HG03095 (cell line): ENCODE data around the gene PIWIL4.
"Not testable (repeated sequence)": the region's sequence is repeated elsewhere in the genome, so short reads cannot be mapped to it uniquely, and the experiment has no call there.

Experiments
- ATAC-seq: cut with Tn5 transposase; IDR thresholded peaks from one replicate; pipeline ENCODE4 v1.9.1; 2021; ENCODE audit warnings: moderate library complexity; ENCODE audit not compliant: unreplicated experiment

The PIWIL4 gene

GRCh38 chr11:94583866-94584500 lies 16.8 kb downstream of the PIWIL4 start:
- peak; percentile 47 for ATAC-seq

- no peak for ATAC-seq
These were observed 17.8 kb downstream of the PIWIL4 start for GRCh38 chr11:94584978-94585377.

GRCh38 chr11:94585399-94585798 lies 18.2 kb downstream of the PIWIL4 start:
- ATAC-seq = no peak

- no peak for ATAC-seq
These were observed 19.4 kb downstream of the PIWIL4 start for GRCh38 chr11:94586546-94586945.

GRCh38 chr11:94586978-94587377 lies 19.8 kb downstream of the PIWIL4 start:
- ATAC-seq = no peak

GRCh38 chr11:94588366-94588942 lies 21.3 kb downstream of the PIWIL4 start:
- no peak for ATAC-seq

GRCh38 chr11:94590352-94591041 lies 23.3 kb downstream of the PIWIL4 start:
- ATAC-seq = no peak

- ATAC-seq = peak; percentile 84
These were observed 25.9 kb downstream of the PIWIL4 start for GRCh38 chr11:94593030-94593429.

- peak; percentile 39 for ATAC-seq
These were observed 27.9 kb downstream of the PIWIL4 start for GRCh38 chr11:94595076-94595475.

GRCh38 chr11:94597896-94598295 lies 30.7 kb downstream of the PIWIL4 start:
- ATAC-seq = no peak

- ATAC-seq = no peak
These were observed 32.3 kb downstream of the PIWIL4 start for GRCh38 chr11:94599510-94599909.

GRCh38 chr11:94602430-94603372 lies 35.5 kb downstream of the PIWIL4 start:
- peak; percentile 79 for ATAC-seq

GRCh38 chr11:94603587-94603986 lies 36.4 kb downstream of the PIWIL4 start:
- ATAC-seq = no peak

- ATAC-seq = no peak
These were observed 37.3 kb downstream of the PIWIL4 start for GRCh38 chr11:94604482-94604881.

GRCh38 chr11:94613120-94613519 lies 46.0 kb downstream of the PIWIL4 start:
- ATAC-seq = no peak

GRCh38 chr11:94623120-94623735 lies 56.1 kb downstream of the PIWIL4 start:
- no peak for ATAC-seq

- ATAC-seq = not testable (repeated sequence)
These were observed 58.3 kb downstream of the PIWIL4 start for GRCh38 chr11:94625422-94625821.

- not testable (repeated sequence) for ATAC-seq
These were observed 59.9 kb downstream of the PIWIL4 start for GRCh38 chr11:94627003-94627560.

- no peak for ATAC-seq
These were observed 62.6 kb downstream of the PIWIL4 start for GRCh38 chr11:94629741-94630140.

- no peak for ATAC-seq
These were observed 63.1 kb downstream of the PIWIL4 start for GRCh38 chr11:94630221-94630620.
